MCF 10A (cell line): ENCODE results near the gene TMEM59L. TPM values are rescaled to one million over a fixed set of nuclear protein-coding genes. Genes with fewer than 3 reads are reported as not detected.

Experiments
- BruUV-seq: library from RNA; stranded (reverse); fragments of 400-500 nt; replicated peaks from 2 replicates; lab custom pipeline; 2021; lab: Mats Ljungman, UMichigan
- CTCF ChIA-PET: fragments of 300-600 bp; sonication (Branson Sonifier 250); formaldehyde crosslinking; extraction: SDS; loops from one replicate; lab custom pipeline; 2021; ENCODE audit warnings: antibody characterized with exemption, inconsistent platforms; lab: Yijun Ruan, JAX
- POLR2A ChIA-PET: fragments of 300-600, 350-650 bp; sonication (Branson Sonifier 250); formaldehyde crosslinking; extraction: SDS; loops from one replicate; lab custom pipeline; 2020; ENCODE audit warnings: antibody characterized with exemption, inconsistent platforms; lab: Yijun Ruan, JAX
- DNase-seq: peaks from one replicate; pipeline ENCODE4 v3.0.0-alpha.2; 2018; ENCODE audit not compliant: unreplicated experiment
- H3K27ac Mint-ChIP-seq: one replicate; pipeline ENCODE4 v1.8.0; 2022; ENCODE audit warnings: mild to moderate bottlenecking, low read depth, mixed read lengths; ENCODE audit not compliant: unreplicated experiment
- H3K27me3 Mint-ChIP-seq: one replicate; pipeline ENCODE4 v1.8.0; 2022; ENCODE audit warnings: mixed read lengths; ENCODE audit not compliant: insufficient read depth, unreplicated experiment
- H3K36me3 Mint-ChIP-seq: one replicate; pipeline ENCODE4 v1.8.0; 2022; ENCODE audit warnings: mild to moderate bottlenecking, moderate library complexity, mixed read lengths; ENCODE audit not compliant: insufficient read depth, unreplicated experiment
- H3K4me1 Mint-ChIP-seq: one replicate; pipeline ENCODE4 v1.8.0; 2022; ENCODE audit warnings: mixed read lengths; ENCODE audit not compliant: insufficient read depth, unreplicated experiment
- H3K4me3 Mint-ChIP-seq: one replicate; pipeline ENCODE4 v1.8.0; 2022; ENCODE audit warnings: mild to moderate bottlenecking, moderate library complexity, mixed read lengths; ENCODE audit not compliant: unreplicated experiment
- H3K9me3 Mint-ChIP-seq: one replicate; pipeline ENCODE4 v1.8.0; 2022; ENCODE audit warnings: mixed read lengths; ENCODE audit not compliant: unreplicated experiment
- intact Hi-C: fragments of 100-400 bp; cut with micrococcal nuclease; formaldehyde crosslinking; loops from 2 replicates; pipeline ENCODE4 v1.14.1; 2022
- total RNA-seq: library from RNA; stranded (reverse); gene quantifications from 2 replicates; pipeline ENCODE4 v1.2.3, GENCODE V29; 2022
- TF ChIP-seq, protein P1 (sequence below): fragments of 200-600 bp; IDR thresholded peaks from one replicate; pipeline ENCODE4 v1.8.0; 2022; ENCODE audit warnings: antibody characterized with exemption, mild to moderate bottlenecking; ENCODE audit not compliant: unreplicated experiment

The TMEM59L gene
- total RNA-seq, 1 experiment from 2014 or later = 0.33 TPM

- Mint-ChIP-seq H3K4me3 (peak overlapping the region; percentile 35), H3K27ac (no peak overlapping the region), H3K9me3 (no peaks in the 10 kb centered on the region), H3K27me3 (no peaks in the 10 kb centered on the region), H3K36me3 (peaks cover 18% of the 10 kb centered on the region), H3K4me1 (peaks cover 17% of the 10 kb centered on the region)
- ChIA-PET POLR2A (interaction anchor here (0.7 to 2.7 kb wide), 6 partner anchors 9 to 241 kb away, joined by 3 to 17 read pairs (median 3); partner anchors contain the start of genes CRTC1 and UBA52), CTCF (interaction anchor here (0.5 to 3.3 kb wide), 30 partner anchors 9 to 655 kb away, joined by 3 to 25 read pairs (median 4); partner anchors contain the start of gene UPF1)
- TF ChIP-seq, protein P1, sequence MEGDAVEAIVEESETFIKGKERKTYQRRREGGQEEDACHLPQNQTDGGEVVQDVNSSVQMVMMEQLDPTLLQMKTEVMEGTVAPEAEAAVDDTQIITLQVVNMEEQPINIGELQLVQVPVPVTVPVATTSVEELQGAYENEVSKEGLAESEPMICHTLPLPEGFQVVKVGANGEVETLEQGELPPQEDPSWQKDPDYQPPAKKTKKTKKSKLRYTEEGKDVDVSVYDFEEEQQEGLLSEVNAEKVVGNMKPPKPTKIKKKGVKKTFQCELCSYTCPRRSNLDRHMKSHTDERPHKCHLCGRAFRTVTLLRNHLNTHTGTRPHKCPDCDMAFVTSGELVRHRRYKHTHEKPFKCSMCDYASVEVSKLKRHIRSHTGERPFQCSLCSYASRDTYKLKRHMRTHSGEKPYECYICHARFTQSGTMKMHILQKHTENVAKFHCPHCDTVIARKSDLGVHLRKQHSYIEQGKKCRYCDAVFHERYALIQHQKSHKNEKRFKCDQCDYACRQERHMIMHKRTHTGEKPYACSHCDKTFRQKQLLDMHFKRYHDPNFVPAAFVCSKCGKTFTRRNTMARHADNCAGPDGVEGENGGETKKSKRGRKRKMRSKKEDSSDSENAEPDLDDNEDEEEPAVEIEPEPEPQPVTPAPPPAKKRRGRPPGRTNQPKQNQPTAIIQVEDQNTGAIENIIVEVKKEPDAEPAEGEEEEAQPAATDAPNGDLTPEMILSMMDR = no peak
- no peak for DNase-seq
- BruUV-seq = no TSS peak
- intact Hi-C loops = loop anchor here (1.0 to 5.0 kb wide), 2 partner anchors 169 to 254 kb away; no protein-coding TSS in a partner anchor
Measured at GRCh38 chr19:18593367-18594095, 19.1 kb upstream of the TMEM59L start.

DNA sequence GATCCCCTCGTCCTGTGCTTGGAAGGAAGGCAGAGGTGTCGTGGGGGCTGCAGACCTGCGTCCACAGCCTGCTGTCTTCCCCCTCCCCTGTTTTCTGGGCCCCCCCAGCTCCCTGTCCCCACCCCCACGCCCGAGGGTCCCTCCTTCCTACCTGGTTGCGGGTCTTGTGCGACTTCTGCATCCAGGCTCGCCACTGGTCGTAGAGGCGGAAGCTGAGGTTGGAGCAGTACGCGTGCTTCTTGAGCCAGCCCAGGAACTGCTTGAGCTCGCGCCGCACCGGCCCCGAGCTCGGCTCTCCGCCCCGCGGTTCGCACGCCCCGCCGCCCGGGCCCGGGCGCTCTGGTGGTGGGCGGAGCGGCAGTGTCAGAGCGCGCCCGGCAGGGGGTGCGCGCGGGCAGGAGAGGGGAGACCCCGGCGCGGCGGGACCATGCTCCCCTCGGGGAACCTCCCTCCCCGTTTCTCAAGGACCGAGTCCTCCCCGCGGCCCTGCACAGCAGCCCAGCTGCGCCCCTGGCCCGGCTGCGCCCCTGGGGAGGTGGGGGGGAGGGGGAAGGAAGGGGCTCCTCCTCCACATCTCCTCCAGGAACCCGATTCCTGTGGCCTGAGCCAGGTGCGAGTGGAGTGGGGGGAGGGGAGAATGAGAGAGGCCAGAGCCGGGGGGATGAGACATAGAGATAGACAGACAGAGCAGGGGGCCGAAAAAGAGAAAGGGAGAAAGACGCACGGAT lies 18.4 kb upstream of the TMEM59L start:
- intact Hi-C loops = loop anchor here (1.0 to 5.0 kb wide), 2 partner anchors 168 to 253 kb away; no protein-coding TSS in a partner anchor
- Mint-ChIP-seq H3K36me3 (peaks cover 16% of the 10 kb centered on the region), H3K27ac (no peak overlapping the region), H3K9me3 (no peaks in the 10 kb centered on the region), H3K4me1 (peaks cover 17% of the 10 kb centered on the region), H3K27me3 (no peaks in the 10 kb centered on the region), H3K4me3 (no peak overlapping the region)
- BruUV-seq = no TSS peak
- POLR2A ChIA-PET = interaction anchor here (0.7 to 2.7 kb wide), 4 partner anchors 22 to 763 kb away, joined by 3 to 17 read pairs (median 3); partner anchors contain the start of genes CRTC1 and UBA52
- peak; percentile 73 for DNase-seq
- CTCF ChIA-PET = interaction anchor here (0.6 to 3.3 kb wide), 23 partner anchors 9 to 401 kb away, joined by 3 to 25 read pairs (median 4); partner anchors contain the start of gene UPF1
- TF ChIP-seq, protein P1 = peak; percentile 93

- Mint-ChIP-seq H3K4me1 (peaks cover 13% of the 10 kb centered on the region), H3K27me3 (no peaks in the 10 kb centered on the region), H3K9me3 (no peaks in the 10 kb centered on the region), H3K36me3 (peaks cover 16% of the 10 kb centered on the region), H3K27ac (no peak overlapping the region), H3K4me3 (no peak overlapping the region)
- intact Hi-C loops = loop anchor here (1.0 to 5.0 kb wide), 2 partner anchors 167 to 252 kb away; no protein-coding TSS in a partner anchor
- CTCF ChIA-PET = interaction anchor here (0.6 to 3.3 kb wide), 11 partner anchors 31 to 392 kb away, joined by 3 to 18 read pairs (median 4); partner anchors contain the start of gene UPF1
- POLR2A ChIA-PET = interaction anchor here (0.7 to 2.7 kb wide), 2 partner anchors 23 to 762 kb away, joined by 3 to 17 read pairs; partner anchors contain the start of gene UBA52
- no TSS peak for BruUV-seq
- TF ChIP-seq, protein P1 = no peak
- DNase-seq = no peak
Measured at GRCh38 chr19:18594824-18595373, 17.8 kb upstream of the TMEM59L start.
